ENCODE results near the gene PGAP3.

- no peak for TF ChIP-seq CTCF (conservative IDR thresholded peaks at IDR 0.05; ENCODE audit: low read length)
- no peak for TF ChIP-seq EZH2phosphoT487 (IDR thresholded peaks at IDR 0.05; ENCODE audit: borderline replicate concordance)
Measured at GRCh38 chr17:39677542-39678339, 10.1 kb downstream of the PGAP3 start.

Data from Loucy (cell line).